Heart left ventricle (tissue), 13 donors: ENCODE measurements around the gene CPD.

ENCODE experiments used
- CTCF ChIP-seq, 12 donors: fragments of 200-600 bp; sonication (generic) in 4 of 12; IDR thresholded peaks; one replicate each; pipeline versions ENCODE4 v1.5.0 to v1.8.0; 2018 to 2022; ENCODE audit warnings: antibody characterized with exemption in 12 of 12, mild to moderate bottlenecking in 5 of 12
- POLR2A ChIP-seq, 2 donors: fragments of 450-650 bp; IDR thresholded peaks; one replicate each; pipeline ENCODE4 v1.6.1; 2017; ENCODE audit warnings: antibody characterized with exemption in 2 of 2, mild to moderate bottlenecking in 2 of 2, moderate library complexity in 2 of 2
- donor health status: ischemic (EF 13 %, LVEDD 7.1; RV severe dilation, severe dysfunction).
- donor health status: DM: no; HTN: yes; CAD: no.
- donor health status: DM: no; HTN: no; CAD: no.
- donor health status: ischemic (EF 25% LVEDD 6.9; RV normal size, moderate dysfunction).
- donor health status: ischemic (EF 25% LVEDD 5.7; RV mildly dilated, moderate dysfunction).
- donor health status: ischemic (EF 35%, LVEDD 5.7; RV mildly dilated, moderate dysfunction).
- donor health status: nonischemic (EF 11% LVEDD 7.7; RV severe dilation, severe dysfunction).
- donor health status: DM: yes; HTN: yes; CAD: no.
- donor health status: PGD.
- donor health status: ischemic (EF 29% LVEDD 5.4; RV normal size, mild dysfunction).
- donor health status: nonischemic (EF 23%, LVEDD 6.1; RV moderate dilation, normal function).

GRCh38 chr17:30382345-30382744 lies 3.6 kb downstream of the CPD start:
- TF ChIP-seq CTCF (IDR thresholded peaks at IDR 0.05) = no peak
- no peak for TF ChIP-seq POLR2A (IDR thresholded peaks at IDR 0.05)
